LNCaP clone FGC (cell line): ENCODE data around the gene RBP3.
A peak's percentile ranks its signal among the peaks of the same experiment; 100 is the strongest.

Source experiments
- DNase-seq: peaks from one replicate; pipeline ENCODE4 v3.0.0-alpha.2; 2011; ENCODE audit warnings: low read depth
- H3K4me3 ChIP-seq: 2 replicates; pipeline ENCODE4 v1.5.1; 2011; ENCODE audit warnings: mild to moderate bottlenecking, low read depth, low read length, control low read depth
- CTCF ChIP-seq: IDR thresholded peaks from 2 replicates; pipeline ENCODE4 v1.5.1; 2012; ENCODE audit warnings: mild to moderate bottlenecking; ENCODE audit not compliant: control insufficient read depth, insufficient read depth; ENCODE audit errors: extremely low read depth

The RBP3 gene

GRCh38 chr10:47303866-47304265 lies 44.3 kb upstream of the RBP3 start:
- DNase-seq: no peak
- TF ChIP-seq CTCF: no peak
- H3K4me3 ChIP-seq: no peak overlapping the region

GRCh38 chr10:47305566-47305965 lies 42.6 kb upstream of the RBP3 start:
- TF ChIP-seq CTCF: no peak
- H3K4me3 ChIP-seq: no peak overlapping the region
- no peak for DNase-seq

GRCh38 chr10:47306387-47307210 lies 41.6 kb upstream of the RBP3 start:
- DNase-seq: no peak
- TF ChIP-seq CTCF: no peak
- no peak overlapping the region for H3K4me3 ChIP-seq

- TF ChIP-seq CTCF: no peak
- DNase-seq: no peak
- H3K4me3 ChIP-seq: no peak overlapping the region
Measured at GRCh38 chr10:47307381-47307780, 40.8 kb upstream of the RBP3 start.

- no peak for DNase-seq
- H3K4me3 ChIP-seq: no peak overlapping the region
- TF ChIP-seq CTCF: no peak
Measured at GRCh38 chr10:47308775-47309174, 39.4 kb upstream of the RBP3 start.

GRCh38 chr10:47309408-47310089 lies 38.6 kb upstream of the RBP3 start:
- no peak overlapping the region for H3K4me3 ChIP-seq

More at GRCh38 chr10:47309408-47310089, 38.6 kb upstream of the RBP3 start:
- DNase-seq: no peak
- TF ChIP-seq CTCF: peak; percentile 43
